HepG2 (cell line): ENCODE data around the gene NOP56. TPM values are rescaled to one million over a fixed set of nuclear protein-coding genes. Genes with fewer than 3 reads are reported as not detected.

Experiments used
- DZIP1 ChIP-seq: sonication (generic); formaldehyde crosslinking; IDR thresholded peaks from 2 replicates; pipeline ENCODE4 v1.5.0; 2020; ENCODE audit warnings: mild to moderate bottlenecking, missing genetic modification reagents
- EZH2 ChIP-seq: conservative IDR thresholded peaks from 2 replicates; pipeline ENCODE4 v1.6.1; 2012; ENCODE audit warnings: mild to moderate bottlenecking, low read depth, low read length, moderate library complexity
- FOXA3 ChIP-seq: IDR thresholded peaks from 2 replicates; pipeline ENCODE4 v1.6.1; 2016; ENCODE audit warnings: missing genetic modification reagents, missing compliant biosample characterization
- FOXC1 ChIP-seq: sonication (generic); formaldehyde crosslinking; IDR thresholded peaks from 2 replicates; pipeline ENCODE4 v1.8.0; 2022; ENCODE audit warnings: mild to moderate bottlenecking, missing genetic modification reagents, borderline replicate concordance
- GLI4 ChIP-seq: sonication (generic); formaldehyde crosslinking; IDR thresholded peaks from 2 replicates; pipeline ENCODE4 v1.5.1; 2020; ENCODE audit warnings: missing genetic modification reagents, mild to moderate bottlenecking, moderate library complexity, borderline replicate concordance
- HMG20A ChIP-seq: IDR thresholded peaks from 2 replicates; pipeline ENCODE4 v1.6.1; 2016; ENCODE audit warnings: borderline replicate concordance
- KLF13 ChIP-seq: sonication (generic); formaldehyde crosslinking; IDR thresholded peaks from 2 replicates; pipeline ENCODE4 v1.4.0; 2020; ENCODE audit warnings: mild to moderate bottlenecking, missing genetic modification reagents
- KLF6 ChIP-seq: IDR thresholded peaks from 2 replicates; pipeline ENCODE4 v1.8.0; 2016; ENCODE audit warnings: missing biosample characterization, missing genetic modification reagents
- MNT ChIP-seq: fragments of 450-650 bp; IDR thresholded peaks from 2 replicates; pipeline ENCODE4 v1.6.1; 2016
- MXI1 ChIP-seq: IDR thresholded peaks from 3 replicates; pipeline ENCODE4 v1.6.1; 2012; ENCODE audit warnings: low read depth, low read length, inconsistent platforms, borderline replicate concordance
- TCF7 ChIP-seq: sonication (generic); IDR thresholded peaks from 2 replicates; pipeline ENCODE4 v1.6.1; 2016; ENCODE audit warnings: antibody characterized with exemption, low read depth
- TEAD3 ChIP-seq: optimal IDR thresholded peaks from 2 replicates; pipeline ENCODE3; 2016; ENCODE audit warnings: borderline replicate concordance
- TFAP4 ChIP-seq: sonication (generic); IDR thresholded peaks from 2 replicates; pipeline ENCODE4 v1.6.1; 2016; ENCODE audit warnings: low read depth, borderline replicate concordance
- TFE3 ChIP-seq: IDR thresholded peaks from 2 replicates; pipeline ENCODE4 v1.6.1; 2016
- U2AF2 ChIP-seq: fragments of 200-400 bp; formaldehyde crosslinking; IDR thresholded peaks from 2 replicates; pipeline ENCODE4 v1.6.1; 2017; ENCODE audit warnings: low read depth, mild to moderate bottlenecking, low read length
- ZBTB10 ChIP-seq: sonication (generic); formaldehyde crosslinking; IDR thresholded peaks from 2 replicates; pipeline ENCODE4 v1.4.0; 2020; ENCODE audit warnings: missing genetic modification reagents, borderline replicate concordance
- ZBTB3 ChIP-seq: sonication (generic); formaldehyde crosslinking; IDR thresholded peaks from 2 replicates; pipeline ENCODE4 v1.4.0; 2020; ENCODE audit warnings: low read depth, mild to moderate bottlenecking, moderate library complexity, missing genetic modification reagents, borderline replicate concordance
- ZNF232 ChIP-seq: sonication (generic); formaldehyde crosslinking; IDR thresholded peaks from 2 replicates; pipeline ENCODE4 v1.4.0; 2020; ENCODE audit warnings: missing genetic modification reagents, borderline replicate concordance
- ZNF558 ChIP-seq: sonication (generic); formaldehyde crosslinking; IDR thresholded peaks from 2 replicates; pipeline ENCODE4 v1.9.0; 2022; ENCODE audit warnings: mild to moderate bottlenecking, missing genetic modification reagents, borderline replicate concordance
- ZNF761 ChIP-seq: sonication (generic); formaldehyde crosslinking; conservative IDR thresholded peaks from 2 replicates; pipeline ENCODE4 v1.4.0; 2020; ENCODE audit warnings: mild to moderate bottlenecking, missing genetic modification reagents
- ZNF816 ChIP-seq: sonication (generic); formaldehyde crosslinking; IDR thresholded peaks from 2 replicates; pipeline ENCODE4 v1.8.0; 2022; ENCODE audit warnings: missing genetic modification reagents, mild to moderate bottlenecking, borderline replicate concordance
- polyA plus RNA-seq, 8 experiments: library from polyadenylated mRNA; depleted of rRNA in 3 of 8; stranded (reverse) in 7 of 8; unstranded in 1 of 8; fragments of >200 nt; fragmentation: Illumina TruSeq in 4 of 8; extraction: Trizol in 4 of 8; gene quantifications; 2 replicates each; pipeline versions ENCODE4 v1.2.1 to v1.2.3, GENCODE V29; 2011 to 2016; ENCODE audit warnings: low read depth in 4 of 8, missing spikeins in 1 of 8, mixed read lengths in 1 of 8; ENCODE audit not compliant: insufficient read depth in 1 of 8
- total RNA-seq, 5 experiments: library from RNA; depleted of rRNA; stranded (reverse); fragments of >200 nt; fragmentation: Illumina TruSeq; extraction: Trizol; gene quantifications; 2 replicates each; pipeline ENCODE4 v1.2.3, GENCODE V29; 2016; ENCODE audit warnings: low read depth in 1 of 5

The NOP56 gene
- total and polyA plus RNA-seq, 2 of the 13 experiments (the other 11 are each of a cell fraction or from before 2014, with no cell fraction given), result 369 to 1,116 TPM

GRCh38 chr20:2626853-2627541 lies 25.4 kb upstream of the NOP56 start (continued):
- TF ChIP-seq DZIP1 (no peak), EZH2 (no peak), MNT (no peak), FOXC1 (no peak), ZNF761 (CRISPR knock-in tag) (no peak), ZNF816 (CRISPR knock-in tag) (no peak), TFAP4 (peak; percentile 63; the same call in 1 of the 2 replicates), ZBTB10 (CRISPR knock-in tag) (no peak), FOXA3 (CRISPR knock-in tag) (0 out of 2 replicates have a peak, but pooled peaks have one; percentile 28), KLF6 (CRISPR knock-in tag) (no peak), TFE3 (CRISPR knock-in tag) (peak; percentile 76), TCF7 (peak; percentile 47; the same call in 1 of the 2 replicates), U2AF2 (no peak), HMG20A (CRISPR knock-in tag) (peak; percentile 27; the same call in 1 of the 2 replicates), GLI4 (no peak), ZNF232 (no peak), ZBTB3 (CRISPR knock-in tag) (no peak), KLF13 (CRISPR knock-in tag) (no peak), MXI1 (no peak; the same call in 2 of the 3 replicates), TEAD3 (CRISPR knock-in tag) (peak; percentile 79), ZNF558 (CRISPR knock-in tag) (no peak)
